MCF 10A (cell line): ENCODE data around the gene ZFHX3. TPM values are rescaled to one million over a fixed set of nuclear protein-coding genes. Genes with fewer than 3 reads are reported as not detected.

Experiments
- BruUV-seq: library from RNA; stranded (reverse); fragments of 400-500 nt; replicated peaks from 2 replicates; lab custom pipeline; 2021; lab: Mats Ljungman, UMichigan
- CTCF ChIA-PET: fragments of 300-600 bp; sonication (Branson Sonifier 250); formaldehyde crosslinking; extraction: SDS; loops from one replicate; lab custom pipeline; 2021; ENCODE audit warnings: antibody characterized with exemption, inconsistent platforms; lab: Yijun Ruan, JAX
- POLR2A ChIA-PET: fragments of 300-600, 350-650 bp; sonication (Branson Sonifier 250); formaldehyde crosslinking; extraction: SDS; loops from one replicate; lab custom pipeline; 2020; ENCODE audit warnings: antibody characterized with exemption, inconsistent platforms; lab: Yijun Ruan, JAX
- DNase-seq: peaks from one replicate; pipeline ENCODE4 v3.0.0-alpha.2; 2018; ENCODE audit not compliant: unreplicated experiment
- H3K27ac Mint-ChIP-seq: one replicate; pipeline ENCODE4 v1.8.0; 2022; ENCODE audit warnings: mild to moderate bottlenecking, low read depth, mixed read lengths; ENCODE audit not compliant: unreplicated experiment
- H3K27me3 Mint-ChIP-seq: one replicate; pipeline ENCODE4 v1.8.0; 2022; ENCODE audit warnings: mixed read lengths; ENCODE audit not compliant: insufficient read depth, unreplicated experiment
- H3K36me3 Mint-ChIP-seq: one replicate; pipeline ENCODE4 v1.8.0; 2022; ENCODE audit warnings: mild to moderate bottlenecking, moderate library complexity, mixed read lengths; ENCODE audit not compliant: insufficient read depth, unreplicated experiment
- H3K4me1 Mint-ChIP-seq: one replicate; pipeline ENCODE4 v1.8.0; 2022; ENCODE audit warnings: mixed read lengths; ENCODE audit not compliant: insufficient read depth, unreplicated experiment
- H3K4me3 Mint-ChIP-seq: one replicate; pipeline ENCODE4 v1.8.0; 2022; ENCODE audit warnings: mild to moderate bottlenecking, moderate library complexity, mixed read lengths; ENCODE audit not compliant: unreplicated experiment
- H3K9me3 Mint-ChIP-seq: one replicate; pipeline ENCODE4 v1.8.0; 2022; ENCODE audit warnings: mixed read lengths; ENCODE audit not compliant: unreplicated experiment
- CTCF ChIP-seq: fragments of 200-600 bp; IDR thresholded peaks from one replicate; pipeline ENCODE4 v1.8.0; 2022; ENCODE audit warnings: antibody characterized with exemption, mild to moderate bottlenecking; ENCODE audit not compliant: unreplicated experiment
- intact Hi-C: fragments of 100-400 bp; cut with micrococcal nuclease; formaldehyde crosslinking; loops from 2 replicates; pipeline ENCODE4 v1.14.1; 2022
- total RNA-seq: library from RNA; stranded (reverse); gene quantifications from 2 replicates; pipeline ENCODE4 v1.2.3, GENCODE V29; 2022

Gene ZFHX3
- total RNA-seq, 1 experiment from 2014 or later, result 27.4 TPM

DNA sequence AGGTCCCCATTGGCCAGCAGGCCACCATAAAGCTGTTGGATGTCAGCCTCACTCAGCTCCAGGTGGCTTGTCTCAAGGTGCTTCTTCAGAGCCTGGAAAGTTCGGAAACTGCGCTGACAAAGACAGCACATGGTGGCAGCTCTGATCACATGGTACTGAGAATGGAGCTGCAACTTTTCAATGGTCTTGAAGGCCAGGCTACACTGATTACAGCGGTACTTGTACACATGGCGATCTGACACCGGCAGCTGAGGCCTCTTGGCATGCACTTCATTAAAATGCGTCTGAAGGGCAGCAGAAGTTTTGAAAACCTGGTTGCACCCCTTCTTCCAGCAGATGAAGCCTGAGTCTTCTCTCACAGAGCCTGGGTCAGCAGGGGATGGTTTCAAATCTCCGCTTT, 249.7 kb downstream of the ZFHX3 start:
- ChIA-PET CTCF (no interaction called here), POLR2A (interaction anchor here (0.7 kb wide), 1 partner anchor 854 kb away, joined by 4 read pairs; no protein-coding TSS in a partner anchor)

GRCh38 chr16:72797621-72798020, 250.3 kb downstream of the ZFHX3 start:
- ChIA-PET POLR2A (no interaction called here), CTCF (interaction anchor here (0.6 kb wide), 1 partner anchor 372 kb away, joined by 3 read pairs; no protein-coding TSS in a partner anchor)
- peaks cover 82% of the 10 kb centered on the region for H3K36me3 Mint-ChIP-seq
- no peak for TF ChIP-seq CTCF
- no peaks in the 10 kb centered on the region for H3K9me3 Mint-ChIP-seq
- no peak overlapping the region for H3K27ac Mint-ChIP-seq
- intact Hi-C loops, result no loop called here
- H3K27me3 Mint-ChIP-seq, result no peaks in the 10 kb centered on the region
- H3K4me1 Mint-ChIP-seq, result no peaks in the 10 kb centered on the region
- BruUV-seq, result no TSS peak
- DNase-seq, result no peak
- H3K4me3 Mint-ChIP-seq, result no peak overlapping the region

More for the DNA sequence above, 249.7 kb downstream of the ZFHX3 start:
- H3K4me1 Mint-ChIP-seq, result no peaks in the 10 kb centered on the region
- no peak overlapping the region for H3K4me3 Mint-ChIP-seq
- peaks cover 77% of the 10 kb centered on the region for H3K36me3 Mint-ChIP-seq
- no peak for DNase-seq
- no peaks in the 10 kb centered on the region for H3K27me3 Mint-ChIP-seq
- H3K27ac Mint-ChIP-seq, result no peak overlapping the region
- TF ChIP-seq CTCF, result no peak
- intact Hi-C loops, result no loop called here
- BruUV-seq, result no TSS peak
- no peaks in the 10 kb centered on the region for H3K9me3 Mint-ChIP-seq

- Mint-ChIP-seq H3K4me1 (no peaks in the 10 kb centered on the region), H3K27me3 (no peaks in the 10 kb centered on the region), H3K27ac (no peak overlapping the region), H3K4me3 (no peak overlapping the region), H3K36me3 (peaks cover 80% of the 10 kb centered on the region), H3K9me3 (no peaks in the 10 kb centered on the region)
- DNase-seq, result no peak
- POLR2A ChIA-PET, result interaction anchor here (0.7 to 1.0 kb wide), 2 partner anchors 13 to 260 kb away, joined by 3 read pairs; no protein-coding TSS in a partner anchor
- CTCF ChIA-PET, result interaction anchor here (0.6 to 1.9 kb wide), 5 partner anchors 14 to 688 kb away, joined by 3 to 5 read pairs (median 3); no protein-coding TSS in a partner anchor
- intact Hi-C loops, result no loop called here
- no peak for TF ChIP-seq CTCF
- no TSS peak for BruUV-seq
Measured at GRCh38 chr16:72796222-72796621, 251.7 kb downstream of the ZFHX3 start.

DNA sequence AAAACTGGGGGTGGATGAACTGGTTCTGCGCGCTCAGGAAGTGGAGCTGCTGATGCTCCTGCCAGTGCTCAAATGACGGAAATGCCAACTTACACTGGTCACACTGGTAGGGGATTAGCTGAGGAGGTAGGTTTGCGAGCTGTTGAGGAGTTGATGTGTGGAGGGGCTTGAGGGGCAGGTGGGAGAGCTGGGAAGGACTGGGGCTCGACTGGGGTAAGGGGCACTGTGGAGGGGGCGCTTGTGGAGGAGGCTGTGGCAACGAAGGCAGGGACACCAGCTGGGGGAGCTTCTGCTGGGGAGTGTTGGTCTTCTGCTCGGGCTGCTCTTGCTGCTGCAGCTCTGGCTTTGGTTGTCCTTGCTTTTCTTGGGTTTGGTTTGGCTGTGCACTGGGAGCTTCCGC, 252.9 kb downstream of the ZFHX3 start:
- no peaks in the 10 kb centered on the region for H3K4me1 Mint-ChIP-seq
- TF ChIP-seq CTCF, result no peak
- ChIA-PET POLR2A (interaction anchor here (0.7 to 1.0 kb wide), 3 partner anchors 11 to 262 kb away, joined by 3 read pairs; no protein-coding TSS in a partner anchor), CTCF (interaction anchor here (0.6 to 2.0 kb wide), 5 partner anchors 9 to 790 kb away, joined by 3 to 5 read pairs (median 3); no protein-coding TSS in a partner anchor)
- BruUV-seq, result no TSS peak
- DNase-seq, result no peak
- H3K4me3 Mint-ChIP-seq, result no peak overlapping the region
- no peaks in the 10 kb centered on the region for H3K27me3 Mint-ChIP-seq
- intact Hi-C loops, result no loop called here
- peaks cover 85% of the 10 kb centered on the region for H3K36me3 Mint-ChIP-seq
- H3K9me3 Mint-ChIP-seq, result no peaks in the 10 kb centered on the region
- no peak overlapping the region for H3K27ac Mint-ChIP-seq
